Panc1 (cell line): ENCODE data around the gene CD164L2.

Experiments
- POLR2AphosphoS5 ChIP-seq: IDR thresholded peaks from 2 replicates; pipeline ENCODE4 v1.6.1; 2012; ENCODE audit warnings: mild to moderate bottlenecking, low read depth, low read length, moderate library complexity
- TCF7L2 ChIP-seq: IDR thresholded peaks from 2 replicates; pipeline ENCODE4 v1.6.1; 2011; ENCODE audit warnings: mild to moderate bottlenecking, low read depth, low read length, inconsistent platforms
- TF ChIP-seq, protein P1 (sequence below): fragments of 450-650 bp; IDR thresholded peaks from 2 replicates; pipeline ENCODE4 v1.5.1; 2017; ENCODE audit warnings: mild to moderate bottlenecking
- TF ChIP-seq, protein P2 (sequence below), 2 experiments: IDR thresholded peaks; 2 replicates each; pipeline ENCODE4 v1.6.1; 2011 to 2012; ENCODE audit warnings: low read depth in 2 of 2, control low read depth in 1 of 2, low read length in 1 of 2, mild to moderate bottlenecking in 1 of 2, moderate library complexity in 1 of 2; ENCODE audit not compliant: insufficient read depth in 1 of 2

GRCh38 chr1:27409669-27410068 lies 26.5 kb upstream of the CD164L2 start:
- TF ChIP-seq, protein P1, sequence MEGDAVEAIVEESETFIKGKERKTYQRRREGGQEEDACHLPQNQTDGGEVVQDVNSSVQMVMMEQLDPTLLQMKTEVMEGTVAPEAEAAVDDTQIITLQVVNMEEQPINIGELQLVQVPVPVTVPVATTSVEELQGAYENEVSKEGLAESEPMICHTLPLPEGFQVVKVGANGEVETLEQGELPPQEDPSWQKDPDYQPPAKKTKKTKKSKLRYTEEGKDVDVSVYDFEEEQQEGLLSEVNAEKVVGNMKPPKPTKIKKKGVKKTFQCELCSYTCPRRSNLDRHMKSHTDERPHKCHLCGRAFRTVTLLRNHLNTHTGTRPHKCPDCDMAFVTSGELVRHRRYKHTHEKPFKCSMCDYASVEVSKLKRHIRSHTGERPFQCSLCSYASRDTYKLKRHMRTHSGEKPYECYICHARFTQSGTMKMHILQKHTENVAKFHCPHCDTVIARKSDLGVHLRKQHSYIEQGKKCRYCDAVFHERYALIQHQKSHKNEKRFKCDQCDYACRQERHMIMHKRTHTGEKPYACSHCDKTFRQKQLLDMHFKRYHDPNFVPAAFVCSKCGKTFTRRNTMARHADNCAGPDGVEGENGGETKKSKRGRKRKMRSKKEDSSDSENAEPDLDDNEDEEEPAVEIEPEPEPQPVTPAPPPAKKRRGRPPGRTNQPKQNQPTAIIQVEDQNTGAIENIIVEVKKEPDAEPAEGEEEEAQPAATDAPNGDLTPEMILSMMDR = no peak
- TF ChIP-seq TCF7L2 = no peak
- TF ChIP-seq POLR2AphosphoS5 = no peak
- TF ChIP-seq, protein P2, sequence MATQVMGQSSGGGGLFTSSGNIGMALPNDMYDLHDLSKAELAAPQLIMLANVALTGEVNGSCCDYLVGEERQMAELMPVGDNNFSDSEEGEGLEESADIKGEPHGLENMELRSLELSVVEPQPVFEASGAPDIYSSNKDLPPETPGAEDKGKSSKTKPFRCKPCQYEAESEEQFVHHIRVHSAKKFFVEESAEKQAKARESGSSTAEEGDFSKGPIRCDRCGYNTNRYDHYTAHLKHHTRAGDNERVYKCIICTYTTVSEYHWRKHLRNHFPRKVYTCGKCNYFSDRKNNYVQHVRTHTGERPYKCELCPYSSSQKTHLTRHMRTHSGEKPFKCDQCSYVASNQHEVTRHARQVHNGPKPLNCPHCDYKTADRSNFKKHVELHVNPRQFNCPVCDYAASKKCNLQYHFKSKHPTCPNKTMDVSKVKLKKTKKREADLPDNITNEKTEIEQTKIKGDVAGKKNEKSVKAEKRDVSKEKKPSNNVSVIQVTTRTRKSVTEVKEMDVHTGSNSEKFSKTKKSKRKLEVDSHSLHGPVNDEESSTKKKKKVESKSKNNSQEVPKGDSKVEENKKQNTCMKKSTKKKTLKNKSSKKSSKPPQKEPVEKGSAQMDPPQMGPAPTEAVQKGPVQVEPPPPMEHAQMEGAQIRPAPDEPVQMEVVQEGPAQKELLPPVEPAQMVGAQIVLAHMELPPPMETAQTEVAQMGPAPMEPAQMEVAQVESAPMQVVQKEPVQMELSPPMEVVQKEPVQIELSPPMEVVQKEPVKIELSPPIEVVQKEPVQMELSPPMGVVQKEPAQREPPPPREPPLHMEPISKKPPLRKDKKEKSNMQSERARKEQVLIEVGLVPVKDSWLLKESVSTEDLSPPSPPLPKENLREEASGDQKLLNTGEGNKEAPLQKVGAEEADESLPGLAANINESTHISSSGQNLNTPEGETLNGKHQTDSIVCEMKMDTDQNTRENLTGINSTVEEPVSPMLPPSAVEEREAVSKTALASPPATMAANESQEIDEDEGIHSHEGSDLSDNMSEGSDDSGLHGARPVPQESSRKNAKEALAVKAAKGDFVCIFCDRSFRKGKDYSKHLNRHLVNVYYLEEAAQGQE (IDR thresholded peaks at IDR 0.05; ENCODE audit: insufficient read depth in 1 of 2, low read depth in 2 of 2, low read length in 1 of 2) = no peak
